ENCODE results near the gene ID1. TPM values are rescaled to one million over a fixed set of nuclear protein-coding genes. Genes with fewer than 3 reads are reported as not detected.

ID1 gene
- total and polyA plus RNA-seq, 2 of the 13 experiments (the other 11 are each of a cell fraction or from before 2014, with no cell fraction given), result 320 to 419 TPM

DNA sequence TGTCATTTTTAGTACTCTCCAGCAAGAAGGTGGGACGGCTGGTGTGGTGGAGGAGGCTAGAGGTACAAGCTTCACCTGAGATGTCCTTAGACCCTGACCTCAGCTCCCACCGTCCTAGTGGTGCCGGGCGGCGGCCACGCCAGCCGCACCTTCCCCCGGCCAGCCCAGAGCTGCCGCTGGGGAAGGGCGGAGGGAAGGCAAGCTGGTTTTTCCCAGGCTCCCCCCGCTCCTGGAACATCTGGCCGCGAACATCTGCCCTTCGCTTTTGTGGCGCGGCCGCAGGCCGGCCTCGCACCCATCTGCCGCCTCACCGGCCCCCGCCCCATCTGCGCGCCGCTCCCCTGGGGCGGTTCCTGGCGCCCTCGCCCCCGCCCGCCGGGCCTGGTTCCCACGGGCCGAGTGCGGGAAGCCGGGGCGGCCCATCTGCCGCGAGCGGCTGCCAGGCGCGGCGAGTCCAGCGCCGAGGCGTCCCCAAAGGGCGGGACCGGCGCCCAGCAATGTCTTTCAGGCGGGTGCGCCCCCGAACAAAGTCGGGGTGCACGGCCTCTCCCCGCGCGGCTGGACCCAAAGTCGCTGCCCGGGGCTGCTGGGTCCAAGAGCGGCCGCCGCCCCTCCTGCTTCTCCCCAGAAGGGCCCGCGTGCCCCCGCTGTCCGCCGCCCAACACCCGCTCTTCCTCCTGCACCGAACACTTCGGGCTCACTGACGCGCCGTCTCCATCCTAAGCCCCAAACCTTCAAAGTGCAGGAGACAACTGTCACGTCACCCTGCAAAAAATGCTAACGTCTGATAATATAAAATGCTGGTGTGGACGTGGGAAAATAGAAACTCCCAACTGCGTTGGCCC lies 17.3 kb upstream of the ID1 start (continued):
- no peak for TF ChIP-seq TRIM24 (CRISPR knock-in tag; IDR thresholded peaks at IDR 0.05)
- peak; percentile 72 for TF ChIP-seq POLR2G (IDR thresholded peaks at IDR 0.05; ENCODE audit: low read depth, low read length)
- TF ChIP-seq ZNF839 (CRISPR knock-in tag; IDR thresholded peaks at IDR 0.05; ENCODE audit: borderline replicate concordance), result 0 out of 2 replicates have a peak, but pooled peaks have one; percentile 55
- TF ChIP-seq, protein P1, sequence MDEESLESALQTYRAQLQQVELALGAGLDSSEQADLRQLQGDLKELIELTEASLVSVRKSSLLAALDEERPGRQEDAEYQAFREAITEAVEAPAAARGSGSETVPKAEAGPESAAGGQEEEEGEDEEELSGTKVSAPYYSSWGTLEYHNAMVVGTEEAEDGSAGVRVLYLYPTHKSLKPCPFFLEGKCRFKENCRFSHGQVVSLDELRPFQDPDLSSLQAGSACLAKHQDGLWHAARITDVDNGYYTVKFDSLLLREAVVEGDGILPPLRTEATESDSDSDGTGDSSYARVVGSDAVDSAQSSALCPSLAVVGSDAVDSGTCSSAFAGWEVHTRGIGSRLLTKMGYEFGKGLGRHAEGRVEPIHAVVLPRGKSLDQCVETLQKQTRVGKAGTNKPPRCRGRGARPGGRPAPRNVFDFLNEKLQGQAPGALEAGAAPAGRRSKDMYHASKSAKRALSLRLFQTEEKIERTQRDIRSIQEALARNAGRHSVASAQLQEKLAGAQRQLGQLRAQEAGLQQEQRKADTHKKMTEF (CRISPR knock-in tag; IDR thresholded peaks at IDR 0.05), result peak; percentile 45; the same call in 1 of the 2 replicates
- TF ChIP-seq ZNF713 (CRISPR knock-in tag; IDR thresholded peaks at IDR 0.05), result 0 out of 2 replicates have a peak, but pooled peaks have one; percentile 68
- TF ChIP-seq ZNF253 (CRISPR knock-in tag; IDR thresholded peaks at IDR 0.05; ENCODE audit: borderline replicate concordance), result peak; percentile 72; the same call in 1 of the 2 replicates
- peak; percentile 90; the same call in 1 of the 2 replicates for TF ChIP-seq ZSCAN21 (CRISPR knock-in tag; IDR thresholded peaks at IDR 0.05; ENCODE audit: borderline replicate concordance)
- TF ChIP-seq, protein P2, sequence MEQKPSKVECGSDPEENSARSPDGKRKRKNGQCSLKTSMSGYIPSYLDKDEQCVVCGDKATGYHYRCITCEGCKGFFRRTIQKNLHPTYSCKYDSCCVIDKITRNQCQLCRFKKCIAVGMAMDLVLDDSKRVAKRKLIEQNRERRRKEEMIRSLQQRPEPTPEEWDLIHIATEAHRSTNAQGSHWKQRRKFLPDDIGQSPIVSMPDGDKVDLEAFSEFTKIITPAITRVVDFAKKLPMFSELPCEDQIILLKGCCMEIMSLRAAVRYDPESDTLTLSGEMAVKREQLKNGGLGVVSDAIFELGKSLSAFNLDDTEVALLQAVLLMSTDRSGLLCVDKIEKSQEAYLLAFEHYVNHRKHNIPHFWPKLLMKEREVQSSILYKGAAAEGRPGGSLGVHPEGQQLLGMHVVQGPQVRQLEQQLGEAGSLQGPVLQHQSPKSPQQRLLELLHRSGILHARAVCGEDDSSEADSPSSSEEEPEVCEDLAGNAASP (CRISPR knock-in tag; IDR thresholded peaks at IDR 0.05; ENCODE audit: borderline replicate concordance), result no peak; the same call in 1 of the 2 replicates
- TF ChIP-seq, protein P3, sequence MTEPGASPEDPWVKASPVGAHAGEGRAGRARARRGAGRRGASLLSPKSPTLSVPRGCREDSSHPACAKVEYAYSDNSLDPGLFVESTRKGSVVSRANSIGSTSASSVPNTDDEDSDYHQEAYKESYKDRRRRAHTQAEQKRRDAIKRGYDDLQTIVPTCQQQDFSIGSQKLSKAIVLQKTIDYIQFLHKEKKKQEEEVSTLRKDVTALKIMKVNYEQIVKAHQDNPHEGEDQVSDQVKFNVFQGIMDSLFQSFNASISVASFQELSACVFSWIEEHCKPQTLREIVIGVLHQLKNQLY (CRISPR knock-in tag; IDR thresholded peaks at IDR 0.05), result 0 out of 2 replicates have a peak, but pooled peaks have one; percentile 16
- TF ChIP-seq ZNF629 (CRISPR knock-in tag; conservative IDR thresholded peaks at IDR 0.05), result 0 out of 2 replicates have a peak, but pooled peaks have one; percentile 5
- TF ChIP-seq PHF8 (CRISPR knock-in tag; IDR thresholded peaks at IDR 0.05), result peak; percentile 54
- TF ChIP-seq ZNF331 (CRISPR knock-in tag; IDR thresholded peaks at IDR 0.05), result 0 out of 2 replicates have a peak, but pooled peaks have one; percentile 9
- 0 out of 2 replicates have a peak, but pooled peaks have one; percentile 24 for TF ChIP-seq ZNF263 (CRISPR knock-in tag; IDR thresholded peaks at IDR 0.05)
- peak; percentile 51; the same call in 1 of the 2 replicates for TF ChIP-seq SALL1 (CRISPR knock-in tag; IDR thresholded peaks at IDR 0.05)
- peak; percentile 52; the same call in 1 of the 2 replicates for TF ChIP-seq RNF2 (conservative IDR thresholded peaks at IDR 0.05; ENCODE audit: low read depth)
- peak; percentile 73 for TF ChIP-seq ASH2L (IDR thresholded peaks at IDR 0.05; ENCODE audit: insufficient read length, low read depth, low read length)
- TF ChIP-seq NFKB2 (CRISPR knock-in tag; IDR thresholded peaks at IDR 0.05; ENCODE audit: borderline replicate concordance), result peak; percentile 54; the same call in 1 of the 2 replicates
- TF ChIP-seq, protein P4, sequence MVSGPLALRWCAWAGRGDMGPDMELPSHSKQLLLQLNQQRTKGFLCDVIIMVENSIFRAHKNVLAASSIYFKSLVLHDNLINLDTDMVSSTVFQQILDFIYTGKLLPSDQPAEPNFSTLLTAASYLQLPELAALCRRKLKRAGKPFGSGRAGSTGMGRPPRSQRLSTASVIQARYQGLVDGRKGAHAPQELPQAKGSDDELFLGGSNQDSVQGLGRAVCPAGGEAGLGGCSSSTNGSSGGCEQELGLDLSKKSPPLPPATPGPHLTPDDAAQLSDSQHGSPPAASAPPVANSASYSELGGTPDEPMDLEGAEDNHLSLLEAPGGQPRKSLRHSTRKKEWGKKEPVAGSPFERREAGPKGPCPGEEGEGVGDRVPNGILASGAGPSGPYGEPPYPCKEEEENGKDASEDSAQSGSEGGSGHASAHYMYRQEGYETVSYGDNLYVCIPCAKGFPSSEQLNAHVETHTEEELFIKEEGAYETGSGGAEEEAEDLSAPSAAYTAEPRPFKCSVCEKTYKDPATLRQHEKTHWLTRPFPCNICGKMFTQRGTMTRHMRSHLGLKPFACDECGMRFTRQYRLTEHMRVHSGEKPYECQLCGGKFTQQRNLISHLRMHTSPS (CRISPR knock-in tag; IDR thresholded peaks at IDR 0.05; ENCODE audit: low read depth), result 0 out of 2 replicates have a peak, but pooled peaks have one; percentile 20
- TF ChIP-seq ZNF780A (CRISPR knock-in tag; IDR thresholded peaks at IDR 0.05), result no peak
- TF ChIP-seq, protein P5, sequence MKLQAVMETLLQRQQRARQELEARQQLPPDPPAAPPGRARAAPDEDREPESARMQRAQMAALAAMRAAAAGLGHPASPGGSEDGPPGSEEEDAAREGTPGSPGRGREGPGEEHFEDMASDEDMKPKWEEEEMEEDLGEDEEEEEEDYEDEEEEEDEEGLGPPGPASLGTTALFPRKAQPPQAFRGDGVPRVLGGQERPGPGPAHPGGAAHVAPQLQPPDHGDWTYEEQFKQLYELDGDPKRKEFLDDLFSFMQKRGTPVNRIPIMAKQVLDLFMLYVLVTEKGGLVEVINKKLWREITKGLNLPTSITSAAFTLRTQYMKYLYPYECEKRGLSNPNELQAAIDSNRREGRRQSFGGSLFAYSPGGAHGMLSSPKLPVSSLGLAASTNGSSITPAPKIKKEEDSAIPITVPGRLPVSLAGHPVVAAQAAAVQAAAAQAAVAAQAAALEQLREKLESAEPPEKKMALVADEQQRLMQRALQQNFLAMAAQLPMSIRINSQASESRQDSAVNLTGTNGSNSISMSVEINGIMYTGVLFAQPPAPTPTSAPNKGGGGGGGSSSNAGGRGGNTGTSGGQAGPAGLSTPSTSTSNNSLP (IDR thresholded peaks at IDR 0.05; ENCODE audit: low read depth, low read length), result 0 out of 2 replicates have a peak, but pooled peaks have one; percentile 5
- TF ChIP-seq TBX2 (CRISPR knock-in tag; IDR thresholded peaks at IDR 0.05; ENCODE audit: borderline replicate concordance), result 0 out of 2 replicates have a peak, but pooled peaks have one; percentile 30

All from HepG2 (cell line).